ENCODE results near the gene NFATC1.

DNA sequence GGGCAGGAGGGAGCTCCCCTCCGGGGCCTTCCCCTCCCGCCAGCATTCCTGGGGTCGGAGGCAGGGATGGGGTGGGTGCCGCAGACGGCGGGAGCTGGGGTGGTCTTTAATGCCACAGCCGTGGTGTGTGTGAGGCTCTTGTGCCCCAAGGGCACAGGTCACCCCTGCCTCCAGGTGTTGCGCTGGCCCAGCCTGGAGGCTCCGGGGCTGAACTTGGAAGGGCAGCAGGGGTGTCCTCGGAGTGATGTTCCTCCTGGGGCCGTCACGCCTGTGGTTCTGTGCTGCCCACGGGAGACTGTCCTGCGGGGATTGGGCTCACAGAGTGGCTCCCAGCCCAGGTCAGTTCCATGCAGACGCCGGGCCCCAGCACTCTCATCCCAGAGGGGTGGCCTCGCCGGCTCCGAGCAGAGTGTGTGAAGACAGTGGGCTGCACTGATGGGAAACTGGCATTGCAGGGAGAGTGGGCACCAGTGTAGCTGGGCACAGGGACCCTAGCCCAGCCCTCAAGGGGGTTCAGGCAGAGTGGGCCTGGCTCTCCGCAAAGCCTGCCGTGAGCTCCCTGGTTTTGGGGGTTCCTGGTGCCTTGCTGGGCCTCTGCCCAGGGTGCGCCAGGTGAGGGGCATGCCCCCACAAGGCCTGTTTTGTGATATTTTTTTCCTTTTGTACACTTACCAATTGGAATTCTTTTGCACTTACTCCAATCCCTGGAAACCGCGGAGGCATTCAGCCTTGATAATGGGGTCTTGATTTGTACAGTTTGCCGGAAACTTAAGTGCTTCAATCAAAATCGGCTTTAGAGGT, 56.7 kb downstream of the NFATC1 start:
- no peak for TF ChIP-seq POLR2A (IDR thresholded peaks at IDR 0.05; ENCODE audit: low read length)
- TF ChIP-seq, protein P1, sequence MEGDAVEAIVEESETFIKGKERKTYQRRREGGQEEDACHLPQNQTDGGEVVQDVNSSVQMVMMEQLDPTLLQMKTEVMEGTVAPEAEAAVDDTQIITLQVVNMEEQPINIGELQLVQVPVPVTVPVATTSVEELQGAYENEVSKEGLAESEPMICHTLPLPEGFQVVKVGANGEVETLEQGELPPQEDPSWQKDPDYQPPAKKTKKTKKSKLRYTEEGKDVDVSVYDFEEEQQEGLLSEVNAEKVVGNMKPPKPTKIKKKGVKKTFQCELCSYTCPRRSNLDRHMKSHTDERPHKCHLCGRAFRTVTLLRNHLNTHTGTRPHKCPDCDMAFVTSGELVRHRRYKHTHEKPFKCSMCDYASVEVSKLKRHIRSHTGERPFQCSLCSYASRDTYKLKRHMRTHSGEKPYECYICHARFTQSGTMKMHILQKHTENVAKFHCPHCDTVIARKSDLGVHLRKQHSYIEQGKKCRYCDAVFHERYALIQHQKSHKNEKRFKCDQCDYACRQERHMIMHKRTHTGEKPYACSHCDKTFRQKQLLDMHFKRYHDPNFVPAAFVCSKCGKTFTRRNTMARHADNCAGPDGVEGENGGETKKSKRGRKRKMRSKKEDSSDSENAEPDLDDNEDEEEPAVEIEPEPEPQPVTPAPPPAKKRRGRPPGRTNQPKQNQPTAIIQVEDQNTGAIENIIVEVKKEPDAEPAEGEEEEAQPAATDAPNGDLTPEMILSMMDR (IDR thresholded peaks at IDR 0.05) = no peak
- TF ChIP-seq RFX5 (IDR thresholded peaks at IDR 0.05) = no peak
- TF ChIP-seq, protein P2, sequence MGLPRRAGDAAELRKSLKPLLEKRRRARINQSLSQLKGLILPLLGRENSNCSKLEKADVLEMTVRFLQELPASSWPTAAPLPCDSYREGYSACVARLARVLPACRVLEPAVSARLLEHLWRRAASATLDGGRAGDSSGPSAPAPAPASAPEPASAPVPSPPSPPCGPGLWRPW (IDR thresholded peaks at IDR 0.05) = no peak
- TF ChIP-seq, protein P3, sequence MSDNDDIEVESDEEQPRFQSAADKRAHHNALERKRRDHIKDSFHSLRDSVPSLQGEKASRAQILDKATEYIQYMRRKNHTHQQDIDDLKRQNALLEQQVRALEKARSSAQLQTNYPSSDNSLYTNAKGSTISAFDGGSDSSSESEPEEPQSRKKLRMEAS (IDR thresholded peaks at IDR 0.05) = no peak
- TF ChIP-seq MYC (IDR thresholded peaks at IDR 0.05; ENCODE audit: borderline replicate concordance, low read length) = no peak
- TF ChIP-seq HOXB5 (CRISPR knock-in tag; IDR thresholded peaks at IDR 0.05) = no peak
- no peak for TF ChIP-seq NFE2L2 (conservative IDR thresholded peaks at IDR 0.05; ENCODE audit: low read length)
